Ishikawa (cell line): Measurements from ENCODE around the gene SLC12A3.

ENCODE experiments used
- CEBPB ChIP-seq: IDR thresholded peaks from 2 replicates; pipeline ENCODE4 v1.6.1; 2012
- CREB1 ChIP-seq: IDR thresholded peaks from 2 replicates; pipeline ENCODE4 v1.6.1; 2012; ENCODE audit warnings: low read depth
- EGR1 ChIP-seq: IDR thresholded peaks from 2 replicates; pipeline ENCODE4 v1.6.1; 2012
- EP300 ChIP-seq: IDR thresholded peaks from 2 replicates; pipeline ENCODE4 v1.6.1; 2012; ENCODE audit warnings: borderline replicate concordance
- FOXM1 ChIP-seq: IDR thresholded peaks from 2 replicates; pipeline ENCODE4 v1.6.1; 2012; ENCODE audit warnings: low read depth, borderline replicate concordance
- MAX ChIP-seq: IDR thresholded peaks from 2 replicates; pipeline ENCODE4 v1.6.1; 2012
- NFIC ChIP-seq: IDR thresholded peaks from 2 replicates; pipeline ENCODE4 v1.6.1; 2012
- RAD21 ChIP-seq: IDR thresholded peaks from 2 replicates; pipeline ENCODE4 v1.6.1; 2012; ENCODE audit warnings: low read depth
- REST ChIP-seq: IDR thresholded peaks from 2 replicates; pipeline ENCODE4 v1.6.1; 2012; ENCODE audit warnings: low read depth, mild to moderate bottlenecking
- TAF1 ChIP-seq: IDR thresholded peaks from 2 replicates; pipeline ENCODE4 v1.6.1; 2012; ENCODE audit warnings: low read depth, mild to moderate bottlenecking
- TCF12 ChIP-seq: IDR thresholded peaks from 2 replicates; pipeline ENCODE4 v1.6.1; 2012; ENCODE audit warnings: low read depth
- TEAD4 ChIP-seq: IDR thresholded peaks from 2 replicates; pipeline ENCODE4 v1.6.1; 2012
- USF1 ChIP-seq: IDR thresholded peaks from 2 replicates; pipeline ENCODE4 v1.6.1; 2012
- YY1 ChIP-seq: IDR thresholded peaks from 2 replicates; pipeline ENCODE4 v1.6.1; 2012; ENCODE audit warnings: low read depth
- ZBTB7A ChIP-seq: IDR thresholded peaks from 2 replicates; pipeline ENCODE4 v1.6.1; 2012; ENCODE audit warnings: low read depth

Gene SLC12A3

GRCh38 chr16:56832768-56833167 is 32.2 kb upstream of the SLC12A3 start:
- TF ChIP-seq EGR1 (no peak), RAD21 (no peak), TEAD4 (no peak), CEBPB (no peak), TCF12 (no peak), ZBTB7A (no peak)

- TF ChIP-seq TAF1 (no peak), REST (no peak), TCF12 (no peak), FOXM1 (no peak), ZBTB7A (no peak), EP300 (no peak), YY1 (no peak), CREB1 (no peak), CEBPB (no peak), MAX (no peak), EGR1 (no peak), USF1 (no peak), RAD21 (no peak), NFIC (no peak), TEAD4 (no peak)
These were observed 31.6 kb upstream of the SLC12A3 start for GRCh38 chr16:56833243-56833970.

- no peak for TF ChIP-seq TAF1
- TF ChIP-seq EP300 = no peak
- no peak for TF ChIP-seq ZBTB7A
- no peak for TF ChIP-seq TEAD4
These were observed 29.7 kb upstream of the SLC12A3 start for GRCh38 chr16:56835320-56835719.

GRCh38 chr16:56836410-56837230 is 28.4 kb upstream of the SLC12A3 start:
- TF ChIP-seq EP300 = no peak
- TF ChIP-seq TEAD4 = no peak
- no peak for TF ChIP-seq NFIC
- no peak for TF ChIP-seq FOXM1
- TF ChIP-seq YY1 = no peak
- no peak for TF ChIP-seq RAD21
- TF ChIP-seq TCF12 = no peak
- TF ChIP-seq REST = no peak

GRCh38 chr16:56838622-56839337 is 26.2 kb upstream of the SLC12A3 start:
- TF ChIP-seq EGR1 = no peak

- TF ChIP-seq EGR1 (no peak), REST (no peak), ZBTB7A (no peak), FOXM1 (no peak), NFIC (no peak), CEBPB (no peak), USF1 (no peak), MAX (no peak), YY1 (no peak), TAF1 (no peak), RAD21 (no peak), EP300 (no peak), TEAD4 (no peak), TCF12 (no peak), CREB1 (no peak)
These were observed 23.8 kb upstream of the SLC12A3 start for GRCh38 chr16:56841233-56841632.
